OCI-LY3 (cell line): ENCODE results near the gene CTBP2.

Source experiments
- H2AFZ ChIP-seq: fragments of 200-600, 300-600 bp; shearing (Covaris generic); 2 replicates; pipeline ENCODE4 v1.6.0; 2014; ENCODE audit warnings: antibody characterized with exemption, low read depth, low read length
- H3K27ac ChIP-seq: fragments of 200-600, 300-600 bp; sonication (generic); 2 replicates; pipeline ENCODE4 v1.5.1; 2014; ENCODE audit warnings: mild to moderate bottlenecking, low read length, moderate library complexity, mixed read lengths
- H3K27me3 ChIP-seq: fragments of 200-600, 300-600 bp; sonication (generic); 2 replicates; pipeline ENCODE4 v1.6.1; 2014; ENCODE audit warnings: low read depth, low read length, mixed read lengths
- H3K36me3 ChIP-seq: fragments of 200-600, 300-600 bp; sonication (generic); replicated peaks from 2 replicates; pipeline ENCODE3; 2014; ENCODE audit warnings: low read depth, low read length, mixed read lengths
- H3K4me1 ChIP-seq: fragments of 300-600, 200-600 bp; sonication (generic); 2 replicates; pipeline ENCODE4 v1.6.1; 2014; ENCODE audit warnings: low read length, mixed read lengths
- H3K4me2 ChIP-seq: fragments of 200-600, 300-600 bp; sonication (generic); 2 replicates; pipeline ENCODE4 v1.6.1; 2014; ENCODE audit warnings: low read length, mixed read lengths
- H3K4me3 ChIP-seq: fragments of 300-600, 200-600 bp; sonication (generic); 2 replicates; pipeline ENCODE4 v1.5.1; 2014; ENCODE audit warnings: antibody characterized with exemption, mild to moderate bottlenecking, low read length, moderate library complexity
- H3K79me2 ChIP-seq: fragments of 300-600, 200-600 bp; shearing (Covaris generic); 2 replicates; pipeline ENCODE4 v1.6.1; 2014; ENCODE audit warnings: mild to moderate bottlenecking, low read length, mixed read lengths
- H3K9ac ChIP-seq: fragments of 300-600, 200-600 bp; shearing (Covaris generic); 2 replicates; pipeline ENCODE4 v1.6.0; 2014; ENCODE audit warnings: mild to moderate bottlenecking, low read length, moderate library complexity
- H3K9me3 ChIP-seq: fragments of 200-600, 300-600 bp; shearing (Covaris generic); 2 replicates; pipeline ENCODE4 v1.6.1; 2014; ENCODE audit warnings: low read length, mixed read lengths; ENCODE audit not compliant: insufficient read depth
- H4K20me1 ChIP-seq: fragments of 200-600, 300-600 bp; sonication (generic); 2 replicates; pipeline ENCODE4 v1.6.1; 2016; ENCODE audit warnings: low read length, mixed read lengths; ENCODE audit not compliant: insufficient read depth
- EZH2phosphoT487 ChIP-seq: fragments of 200-600 bp; shearing (Covaris generic); IDR thresholded peaks from 2 replicates; pipeline ENCODE4 v1.6.1; 2018; ENCODE audit warnings: antibody characterized with exemption, mixed run types, low read depth
- TF ChIP-seq, protein P1 (sequence below): fragments of 200-600, 300-600 bp; sonication (generic); IDR thresholded peaks from 2 replicates; pipeline ENCODE4 v1.5.1; 2014; ENCODE audit warnings: antibody characterized with exemption, low read length, low read depth

CTBP2 gene

DNA sequence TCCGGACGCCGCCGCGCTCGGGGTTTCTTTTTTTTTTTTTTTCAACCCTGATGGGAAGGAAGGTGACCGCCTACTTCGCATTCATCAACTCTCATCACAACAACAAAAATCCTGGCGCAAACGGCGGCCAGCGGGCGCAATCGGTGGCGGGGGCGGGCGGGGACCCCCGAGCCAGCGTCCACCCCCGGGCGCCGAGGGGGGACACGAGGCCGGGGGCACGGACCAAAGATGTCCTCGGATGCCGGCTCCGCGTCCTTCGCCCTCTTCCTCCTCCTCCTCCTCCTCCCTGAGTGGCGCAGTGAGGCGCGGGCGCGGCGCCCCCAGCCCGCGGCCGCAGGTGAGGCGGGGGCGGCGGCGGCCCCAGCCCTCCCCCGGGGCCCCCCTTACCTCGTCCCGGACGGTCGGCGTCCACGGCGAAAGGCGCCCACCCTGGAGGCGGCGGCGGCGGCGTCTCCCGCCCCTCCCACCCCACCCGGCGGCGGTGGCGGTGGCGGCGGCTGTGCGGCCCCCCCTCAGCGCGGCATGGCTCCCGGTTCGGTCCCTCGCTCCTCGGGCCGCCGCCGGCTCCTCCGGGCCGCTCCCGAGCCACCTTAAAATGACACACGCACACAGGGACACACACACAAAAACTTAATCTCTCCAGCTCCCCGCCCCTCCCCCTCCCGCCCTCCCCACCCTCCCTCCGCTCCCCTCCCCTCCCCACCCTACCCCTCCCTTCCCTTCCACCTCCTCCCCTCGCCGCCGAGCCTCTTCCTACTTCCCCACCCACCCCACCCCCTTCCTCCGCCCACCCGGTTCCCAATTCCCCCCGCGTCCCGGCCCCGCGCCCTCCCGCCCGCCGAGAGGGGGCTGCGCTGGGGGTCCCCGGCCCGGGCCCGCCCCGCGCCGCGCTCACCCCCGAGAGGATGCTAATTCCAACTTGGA is at the start of gene CTBP2:
Gene CTBP2 (minus strand): TSS at position 632 of the 924 bp plus-strand sequence.
- Histone ChIP-seq H3K4me2 (peak within 1 kb of the TSS; percentile 40; the same call in 1 of the 2 replicates), H3K36me3 (no peaks in the 10 kb centered on the region), H3K27ac (no peak within 1 kb of the TSS), H3K4me1 (no peaks in the 10 kb centered on the region), H3K9ac (no peak within 1 kb of the TSS), H4K20me1 (no peaks in the 10 kb centered on the region), H2AFZ (no peak within 1 kb of the TSS), H3K9me3 (no peaks in the 10 kb centered on the region), H3K27me3 (peaks cover 28% of the 10 kb centered on the region), H3K79me2 (no peaks in the 10 kb centered on the region), H3K4me3 (peak within 1 kb of the TSS; percentile 69)
- no peak for TF ChIP-seq EZH2phosphoT487
- TF ChIP-seq, protein P1, sequence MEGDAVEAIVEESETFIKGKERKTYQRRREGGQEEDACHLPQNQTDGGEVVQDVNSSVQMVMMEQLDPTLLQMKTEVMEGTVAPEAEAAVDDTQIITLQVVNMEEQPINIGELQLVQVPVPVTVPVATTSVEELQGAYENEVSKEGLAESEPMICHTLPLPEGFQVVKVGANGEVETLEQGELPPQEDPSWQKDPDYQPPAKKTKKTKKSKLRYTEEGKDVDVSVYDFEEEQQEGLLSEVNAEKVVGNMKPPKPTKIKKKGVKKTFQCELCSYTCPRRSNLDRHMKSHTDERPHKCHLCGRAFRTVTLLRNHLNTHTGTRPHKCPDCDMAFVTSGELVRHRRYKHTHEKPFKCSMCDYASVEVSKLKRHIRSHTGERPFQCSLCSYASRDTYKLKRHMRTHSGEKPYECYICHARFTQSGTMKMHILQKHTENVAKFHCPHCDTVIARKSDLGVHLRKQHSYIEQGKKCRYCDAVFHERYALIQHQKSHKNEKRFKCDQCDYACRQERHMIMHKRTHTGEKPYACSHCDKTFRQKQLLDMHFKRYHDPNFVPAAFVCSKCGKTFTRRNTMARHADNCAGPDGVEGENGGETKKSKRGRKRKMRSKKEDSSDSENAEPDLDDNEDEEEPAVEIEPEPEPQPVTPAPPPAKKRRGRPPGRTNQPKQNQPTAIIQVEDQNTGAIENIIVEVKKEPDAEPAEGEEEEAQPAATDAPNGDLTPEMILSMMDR, result no peak

DNA sequence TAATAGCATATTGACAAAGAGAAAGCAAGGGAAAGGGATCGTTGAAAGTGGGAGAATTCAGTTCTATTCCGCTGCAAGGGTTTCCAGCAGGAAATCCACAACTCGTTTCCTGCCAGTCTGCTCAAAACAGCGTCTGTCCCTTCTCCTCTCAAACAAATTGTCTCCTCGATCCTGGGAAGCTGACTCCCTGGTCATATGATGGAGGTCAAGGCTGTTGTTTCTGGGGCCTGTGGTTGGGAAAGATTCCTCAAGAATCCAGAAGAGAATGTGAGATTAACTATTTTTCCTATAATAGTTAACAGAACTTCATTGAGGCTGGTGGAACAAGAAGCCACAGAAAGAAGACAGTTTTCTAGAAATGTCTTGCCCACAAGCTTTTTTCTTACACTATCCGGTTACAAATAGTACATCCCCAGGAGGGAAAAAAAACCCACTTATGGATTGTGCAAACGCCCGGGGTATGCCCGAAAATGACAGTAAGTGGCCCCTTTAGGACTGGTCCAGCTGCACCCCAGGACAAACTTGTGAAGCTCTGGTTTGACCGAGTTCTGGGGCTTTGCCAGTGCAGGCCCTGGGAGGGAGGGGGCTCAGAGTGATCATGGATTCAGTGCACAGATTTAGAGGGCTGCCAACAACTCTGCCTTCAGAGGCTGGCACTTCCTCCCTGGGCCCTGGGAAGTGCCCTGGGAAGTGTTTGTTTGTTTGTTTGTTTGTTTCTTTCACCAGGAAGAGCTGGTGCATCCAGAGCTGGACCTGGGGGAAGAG is 49.4 kb upstream of the CTBP2 start:
- Histone ChIP-seq H3K4me2 (no peak overlapping the region), H3K4me1 (no peaks in the 10 kb centered on the region), H3K36me3 (no peaks in the 10 kb centered on the region), H4K20me1 (no peaks in the 10 kb centered on the region), H3K27ac (no peak overlapping the region), H3K4me3 (no peak overlapping the region), H3K9me3 (no peaks in the 10 kb centered on the region), H3K9ac (no peak overlapping the region), H2AFZ (no peak overlapping the region), H3K79me2 (no peaks in the 10 kb centered on the region), H3K27me3 (0 out of 2 replicates have a peak, but pooled peaks cover 5% of the 10 kb centered on the region)
- no peak for TF ChIP-seq EZH2phosphoT487
- TF ChIP-seq, protein P1, result no peak

DNA sequence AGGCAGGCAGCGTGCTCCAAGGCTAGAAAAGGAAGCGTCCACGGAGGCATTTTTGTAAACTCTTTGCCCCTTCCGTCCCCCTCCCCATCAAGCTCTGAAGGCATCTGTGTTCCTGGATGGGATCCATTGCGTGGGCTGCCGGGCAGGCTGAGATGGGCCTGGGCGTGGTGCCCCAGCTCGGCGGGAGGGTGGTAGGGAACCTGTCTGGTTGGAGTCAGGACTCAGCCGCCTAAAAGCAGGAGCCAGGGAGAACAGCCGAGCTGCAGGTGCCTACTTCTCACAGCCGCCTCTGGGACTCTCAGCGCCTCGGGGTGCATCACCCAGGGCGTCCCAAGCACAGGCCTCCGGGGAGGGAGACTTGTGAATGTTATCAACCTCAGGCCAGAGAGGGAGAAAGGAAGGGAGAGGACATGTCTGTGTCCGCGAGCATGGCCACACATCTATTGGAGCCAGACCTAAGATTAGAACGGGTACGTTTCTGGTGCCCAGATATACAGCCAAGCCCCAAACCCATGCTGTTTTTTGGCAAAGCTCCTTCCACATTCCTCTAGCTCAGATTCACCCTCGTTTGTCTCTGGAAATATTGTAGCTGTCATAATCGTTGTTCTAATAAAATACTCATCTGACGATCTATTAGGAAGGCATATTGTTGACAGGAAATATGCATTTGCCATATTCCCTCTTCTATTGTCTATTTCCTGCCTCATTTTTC is 48.6 kb upstream of the CTBP2 start:
- no peak overlapping the region for H3K9ac ChIP-seq
- no peaks in the 10 kb centered on the region for H4K20me1 ChIP-seq
- H3K79me2 ChIP-seq, result no peaks in the 10 kb centered on the region
- TF ChIP-seq EZH2phosphoT487, result no peak
- TF ChIP-seq, protein P1, result no peak
- H3K27ac ChIP-seq, result no peak overlapping the region
- H3K4me2 ChIP-seq, result no peak overlapping the region
- H3K27me3 ChIP-seq, result 0 out of 2 replicates have a peak, but pooled peaks cover 5% of the 10 kb centered on the region
- H2AFZ ChIP-seq, result no peak overlapping the region
- no peaks in the 10 kb centered on the region for H3K4me1 ChIP-seq
- H3K4me3 ChIP-seq, result no peak overlapping the region
- no peaks in the 10 kb centered on the region for H3K9me3 ChIP-seq
- H3K36me3 ChIP-seq, result no peaks in the 10 kb centered on the region
